Bronchial epithelial cell (primary cell): ENCODE results near the gene PHF20. TPM values are rescaled to one million over a fixed set of nuclear protein-coding genes. Genes with fewer than 3 reads are reported as not detected.

Source experiments
- DNase-seq: peaks from one replicate; pipeline ENCODE4 v3.0.0-alpha.2; 2010; ENCODE audit warnings: low read depth
- FAIRE-seq: peaks from 2 replicates; lab custom pipeline; 2011; peaks lifted over from hg19 to GRCh38; lab: Jason Lieb, UNC
- H3K27me3 ChIP-seq: 2 replicates; pipeline ENCODE4 v1.5.1; 2011; ENCODE audit warnings: low read length; ENCODE audit not compliant: control insufficient read depth, insufficient read depth
- H3K36me3 ChIP-seq: 2 replicates; pipeline ENCODE4 v1.5.1; 2011; ENCODE audit warnings: low read length; ENCODE audit not compliant: control insufficient read depth, insufficient read depth
- H3K4me3 ChIP-seq: 2 replicates; pipeline ENCODE4 v1.5.1; 2011; ENCODE audit warnings: mild to moderate bottlenecking, low read depth, low read length, control low read depth
- CTCF ChIP-seq: IDR thresholded peaks from 2 replicates; pipeline ENCODE4 v1.5.1; 2011; ENCODE audit warnings: mild to moderate bottlenecking, moderate library complexity, low read length, control low read depth, inconsistent platforms; ENCODE audit not compliant: insufficient read depth, severe bottlenecking
- total RNA-seq: library from RNA; depleted of rRNA; stranded (reverse); fragments of >200 nt; gene quantifications from 2 replicates; pipeline ENCODE4 v1.2.1, GENCODE V29; 2014

PHF20 gene
- total RNA-seq, 1 donor from 2014 or later: 24.0 TPM

DNA sequence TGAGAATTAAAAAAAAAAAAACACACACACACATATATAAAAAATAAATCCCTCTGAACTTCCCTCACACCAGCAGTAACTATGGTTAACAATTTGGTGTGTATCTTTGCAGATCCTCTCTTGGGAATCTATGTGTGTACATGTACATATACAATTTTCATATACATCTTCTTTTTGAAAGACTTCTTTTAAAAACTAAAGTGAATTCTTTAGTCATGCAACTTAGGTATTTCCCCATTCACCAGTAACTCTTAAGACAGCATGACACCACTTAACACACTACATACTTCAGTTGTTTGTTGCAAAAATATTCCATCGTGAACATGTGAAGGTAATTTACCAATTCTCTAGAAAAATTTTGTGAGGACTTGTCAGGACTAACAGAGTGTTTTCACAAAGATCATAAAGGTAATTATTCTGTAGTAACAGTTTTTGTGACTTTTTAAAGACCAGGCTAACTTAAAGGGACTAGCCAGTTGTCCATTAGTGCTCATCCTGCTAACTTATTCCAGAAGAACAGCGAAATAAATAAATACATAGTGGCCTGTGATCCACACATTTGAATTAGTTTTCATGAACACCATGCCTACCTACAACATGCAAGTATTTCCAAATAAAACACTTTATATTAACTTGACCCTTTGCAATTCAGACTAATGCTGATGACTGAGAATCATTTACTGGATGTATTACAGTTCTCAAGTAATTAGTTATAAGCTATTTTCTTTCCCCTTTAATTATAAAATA is 41.8 kb upstream of the PHF20 start:
- H3K27me3 ChIP-seq: no peaks in the 10 kb centered on the region
- TF ChIP-seq CTCF: no peak
- no peak for DNase-seq
- no peak for FAIRE-seq
- H3K36me3 ChIP-seq: peaks cover 33% of the 10 kb centered on the region
- H3K4me3 ChIP-seq: no peak overlapping the region

DNA sequence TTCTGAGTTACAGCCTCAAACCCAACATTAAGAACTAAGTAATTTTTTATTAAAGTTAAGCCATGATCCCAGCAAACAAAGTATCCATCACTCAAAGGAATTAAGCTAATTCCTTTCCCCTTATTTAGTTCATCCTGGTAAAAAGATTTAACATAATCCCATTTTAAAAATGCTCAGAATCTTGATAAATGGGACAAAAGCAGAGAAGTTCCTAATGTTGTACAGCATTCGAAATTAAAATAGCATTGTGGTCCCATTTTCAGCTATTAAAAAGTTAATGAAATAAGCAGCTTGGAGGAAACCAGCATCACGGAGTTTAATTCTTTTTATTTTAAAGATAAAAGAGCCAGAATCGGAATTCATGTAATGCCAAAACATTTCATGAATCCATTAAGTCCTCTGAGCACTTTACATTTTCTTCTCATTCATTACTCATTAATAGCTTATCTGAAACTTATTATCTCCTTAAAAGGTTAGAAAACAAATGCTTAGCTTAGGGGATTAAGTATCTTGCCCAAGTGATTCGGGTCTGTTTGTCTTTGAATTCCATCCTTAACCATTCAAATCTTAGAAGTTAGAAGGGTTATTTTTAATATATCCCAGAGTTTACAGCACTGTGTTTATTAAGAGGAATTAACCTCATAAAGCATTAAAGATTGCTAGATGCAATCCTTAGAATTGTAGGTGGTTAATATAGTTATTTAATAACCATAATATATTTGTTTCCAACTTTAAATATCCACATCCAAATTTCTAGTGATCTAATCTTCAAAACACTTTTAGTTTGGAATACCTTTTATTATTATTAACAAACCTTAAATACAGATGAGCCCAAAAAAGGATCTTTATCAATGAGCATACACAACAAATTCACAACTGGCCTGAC is 41.0 kb upstream of the PHF20 start:
- no peak for FAIRE-seq
- TF ChIP-seq CTCF: no peak
- no peak overlapping the region for H3K4me3 ChIP-seq
- H3K36me3 ChIP-seq: peaks cover 33% of the 10 kb centered on the region
- no peaks in the 10 kb centered on the region for H3K27me3 ChIP-seq
- no peak for DNase-seq

- no peak overlapping the region for H3K4me3 ChIP-seq
- no peak for FAIRE-seq
- TF ChIP-seq CTCF: no peak
- no peak for DNase-seq
- H3K27me3 ChIP-seq: no peaks in the 10 kb centered on the region
- H3K36me3 ChIP-seq: peaks cover 33% of the 10 kb centered on the region
Measured at GRCh38 chr20:35731469-35731788, 40.4 kb upstream of the PHF20 start.

DNA sequence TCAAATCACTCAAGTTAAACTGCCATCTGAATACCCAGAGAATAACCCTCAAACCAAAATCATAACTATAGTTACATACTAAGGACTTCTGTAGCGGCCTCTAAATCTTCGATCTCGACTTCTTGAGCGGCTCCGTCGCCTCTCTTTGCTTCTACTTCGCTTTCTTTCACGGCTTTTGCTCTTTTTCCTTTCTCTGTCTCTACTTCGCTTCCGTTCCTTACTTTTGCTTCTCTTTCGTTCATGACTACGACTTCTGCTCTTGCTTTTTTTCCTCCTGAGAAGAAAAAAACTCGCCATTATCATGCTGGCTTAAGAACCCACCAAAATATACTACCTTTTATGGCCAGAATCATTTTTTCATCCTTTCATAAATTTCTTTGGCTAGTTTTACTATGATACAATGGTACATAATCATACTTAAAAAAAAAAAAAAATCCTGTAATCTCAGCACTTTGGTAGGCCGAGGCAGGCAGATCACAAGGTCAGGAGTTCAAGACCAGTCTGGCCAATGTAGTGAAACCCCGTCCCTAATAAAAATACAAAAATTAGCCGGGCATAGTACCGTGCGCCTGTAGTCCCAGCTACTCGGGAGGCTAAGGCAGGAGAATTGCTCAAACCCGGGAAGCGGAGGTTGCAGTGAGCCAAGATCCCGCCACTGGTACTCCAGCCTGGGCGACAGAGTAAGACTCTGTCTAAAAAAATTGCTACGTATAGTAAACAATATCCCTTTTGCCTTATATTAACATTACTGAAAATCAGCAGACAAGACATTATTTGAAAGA is 39.8 kb upstream of the PHF20 start:
- DNase-seq: no peak
- TF ChIP-seq CTCF: no peak
- Histone ChIP-seq H3K4me3 (no peak overlapping the region), H3K27me3 (no peaks in the 10 kb centered on the region), H3K36me3 (peaks cover 29% of the 10 kb centered on the region)
- no peak for FAIRE-seq

- Histone ChIP-seq H3K4me3 (no peak overlapping the region), H3K36me3 (peaks cover 29% of the 10 kb centered on the region), H3K27me3 (no peaks in the 10 kb centered on the region)
- no peak for TF ChIP-seq CTCF
- no peak for FAIRE-seq
- no peak for DNase-seq
Measured at GRCh38 chr20:35732644-35732982, 39.2 kb upstream of the PHF20 start.
